Measurements from ENCODE around the gene CD27. TPM values are rescaled to one million over a fixed set of nuclear protein-coding genes. Genes with fewer than 3 reads are reported as not detected.
"Not testable (repeated sequence)": the region's sequence is repeated elsewhere in the genome, so short reads cannot be mapped to it uniquely, and the experiment has no call there.

Gene CD27
- total and polyA plus RNA-seq, 10 donors: 49.2 to 193 (median 72.3) TPM

- H3K4me3 ChIP-seq: no peak overlapping the region
- H3K9me3 ChIP-seq: no peaks in the 10 kb centered on the region
- H3K4me1 ChIP-seq: peaks cover 20 to 40% (median 34%) of the 10 kb centered on the region in 6 donors
- intact Hi-C loops (cut with DNase I; ENCODE audit: low total_unique reads): loop anchor here (5.0 kb wide), 1 partner anchor 50 kb away; no protein-coding TSS in a partner anchor
- no peak for DNase-seq
- no peaks in the 10 kb centered on the region for H3K27me3 ChIP-seq (replicated peaks in 1 of 7)
- H3K36me3 ChIP-seq: peaks cover 0 to 12% (median 0%) of the 10 kb centered on the region in 6 donors
- 78 to 93% (median 91%) methylated on average over 11 of the region's 11 CpGs for WGBS, 5 donors
- TF ChIP-seq POLR2A (IDR thresholded peaks at IDR 0.05) (no peak), POLR2AphosphoS5 (IDR thresholded peaks at IDR 0.05) (no peak), CTCF (IDR thresholded peaks at IDR 0.05 in 8 of 11, conservative IDR thresholded peaks at IDR 0.05 in 3 of 11) (no peak)
- H3K27ac ChIP-seq: no peak overlapping the region
These were observed 27.7 kb downstream of the CD27 start for GRCh38 chr12:6472491-6472890.

- H3K9me3 ChIP-seq; H3K4me3 ChIP-seq; H3K36me3 ChIP-seq; DNase-seq; intact Hi-C loops (cut with DNase I; ENCODE audit: low total_unique reads); H3K27me3 ChIP-seq (replicated peaks in 1 of 7): not testable (repeated sequence)
- H3K4me1 ChIP-seq: peaks cover 5 to 20% (median 8%) of the 10 kb centered on the region in 6 donors
- peak overlapping the region in 2 of 8 donors; percentile 31 to 40 for H3K27ac ChIP-seq
- 86 to 94% (median 91%) methylated on average over 28 to 47 of the region's 48 CpGs for WGBS, 5 donors
These were observed 30.6 kb downstream of the CD27 start for GRCh38 chr12:6475233-6475975.

- TF ChIP-seq POLR2A (IDR thresholded peaks at IDR 0.05): no peak
- TF ChIP-seq POLR2AphosphoS5 (IDR thresholded peaks at IDR 0.05): no peak
- no peak for TF ChIP-seq CTCF (IDR thresholded peaks at IDR 0.05 in 8 of 11, conservative IDR thresholded peaks at IDR 0.05 in 3 of 11)
- WGBS, 5 donors: 72 to 85% (median 77%) methylated on average over 3 of the region's 3 CpGs
- Histone ChIP-seq H3K4me3 (no peak overlapping the region), H3K9me3 (no peaks in the 10 kb centered on the region), H3K27ac (peak overlapping the region in 4 of 8 donors; percentile 27 to 43 (median 30)), H3K36me3 (no peaks in the 10 kb centered on the region), H3K27me3 (replicated peaks in 1 of 7) (no peaks in the 10 kb centered on the region), H3K4me1 (peaks cover 0 to 14% (median 3%) of the 10 kb centered on the region in 6 donors)
- intact Hi-C loops (cut with DNase I; ENCODE audit: low total_unique reads): no loop called here
- DNase-seq: no peak
These were observed 31.7 kb downstream of the CD27 start for GRCh38 chr12:6476489-6476888.

- WGBS, 5 donors: 91 to 97% (median 95%) methylated on average over 24 to 37 of the region's 37 CpGs
- DNase-seq; H3K4me3 ChIP-seq; H3K27me3 ChIP-seq (replicated peaks in 1 of 7); H3K4me1 ChIP-seq; H3K36me3 ChIP-seq; H3K27ac ChIP-seq; H3K9me3 ChIP-seq; intact Hi-C loops (cut with DNase I; ENCODE audit: low total_unique reads): not testable (repeated sequence)
These were observed 33.0 kb downstream of the CD27 start for GRCh38 chr12:6477601-6478377.

- intact Hi-C loops (cut with DNase I; ENCODE audit: low total_unique reads): no loop called here
- Histone ChIP-seq H3K36me3 (no peaks in the 10 kb centered on the region), H3K27ac (no peak overlapping the region), H3K27me3 (replicated peaks in 1 of 7) (no peaks in the 10 kb centered on the region), H3K9me3 (no peaks in the 10 kb centered on the region), H3K4me3 (no peak overlapping the region), H3K4me1 (peaks cover 0 to 9% (median 0%) of the 10 kb centered on the region in 6 donors)
- no peak for DNase-seq
- WGBS, 5 donors: 87 to 96% (median 92%) methylated on average over 12 to 20 of the region's 20 CpGs
- TF ChIP-seq POLR2AphosphoS5 (IDR thresholded peaks at IDR 0.05) (no peak), POLR2A (IDR thresholded peaks at IDR 0.05) (no peak), CTCF (IDR thresholded peaks at IDR 0.05 in 8 of 11, conservative IDR thresholded peaks at IDR 0.05 in 3 of 11) (no peak)
These were observed 33.7 kb downstream of the CD27 start for GRCh38 chr12:6478416-6478815.

Measured in spleen (tissue), 11 donors.